TTC549 (cell line): Measurements from ENCODE around the gene AP1S1.
"Not testable (repeated sequence)": the region's sequence is repeated elsewhere in the genome, so short reads cannot be mapped to it uniquely, and the experiment has no call there.

Experiments used
- FAIRE-seq: peaks from 2 replicates; lab custom pipeline; 2012; peaks lifted over from hg19 to GRCh38; lab: Jason Lieb, UNC

AP1S1 gene

GRCh38 chr7:101171442-101171837 is 17.2 kb downstream of the AP1S1 start:
- FAIRE-seq = no peak

DNA sequence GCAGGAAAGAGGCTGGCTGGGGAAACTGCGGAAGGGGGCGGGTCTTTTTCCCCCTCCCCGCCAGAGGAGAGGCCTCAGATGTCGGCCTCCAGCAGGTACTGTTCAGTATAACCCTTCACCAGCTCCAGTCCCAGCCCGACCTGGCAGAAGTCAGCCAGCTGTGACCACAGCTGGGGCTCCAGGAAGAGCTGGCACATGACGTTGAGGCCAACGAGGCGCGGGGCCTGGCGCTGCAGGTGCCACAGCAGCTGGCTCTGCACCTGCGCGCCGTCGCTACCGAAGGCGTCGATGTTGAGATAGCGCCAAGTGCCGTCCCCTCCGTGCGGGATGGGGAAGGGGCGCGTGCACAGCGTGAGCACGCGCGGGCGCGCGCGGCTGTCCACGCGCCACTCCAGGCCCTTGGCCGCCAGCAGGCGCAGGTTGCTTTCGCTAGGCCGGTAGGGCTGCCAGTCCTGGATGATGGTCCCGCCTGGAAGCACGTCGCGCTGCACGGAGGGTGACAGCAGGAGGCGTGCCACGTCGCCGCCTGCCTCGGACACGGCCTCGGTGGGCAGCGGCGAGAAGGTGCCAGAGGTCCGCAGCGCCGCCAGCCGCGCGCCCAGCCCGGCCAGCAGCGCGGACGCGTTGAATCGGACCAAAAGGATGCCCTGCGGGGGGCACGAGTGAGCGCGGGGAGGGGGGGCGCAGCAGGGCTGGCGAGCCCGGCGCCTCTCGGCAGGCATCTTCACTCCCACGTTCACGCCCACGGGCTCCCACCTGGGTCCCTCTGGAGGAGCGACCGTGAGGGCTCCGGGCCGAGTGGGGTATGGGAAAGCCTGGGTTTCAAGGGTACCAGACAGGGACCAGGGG is 18.0 kb downstream of the AP1S1 start:
- FAIRE-seq = no peak

DNA sequence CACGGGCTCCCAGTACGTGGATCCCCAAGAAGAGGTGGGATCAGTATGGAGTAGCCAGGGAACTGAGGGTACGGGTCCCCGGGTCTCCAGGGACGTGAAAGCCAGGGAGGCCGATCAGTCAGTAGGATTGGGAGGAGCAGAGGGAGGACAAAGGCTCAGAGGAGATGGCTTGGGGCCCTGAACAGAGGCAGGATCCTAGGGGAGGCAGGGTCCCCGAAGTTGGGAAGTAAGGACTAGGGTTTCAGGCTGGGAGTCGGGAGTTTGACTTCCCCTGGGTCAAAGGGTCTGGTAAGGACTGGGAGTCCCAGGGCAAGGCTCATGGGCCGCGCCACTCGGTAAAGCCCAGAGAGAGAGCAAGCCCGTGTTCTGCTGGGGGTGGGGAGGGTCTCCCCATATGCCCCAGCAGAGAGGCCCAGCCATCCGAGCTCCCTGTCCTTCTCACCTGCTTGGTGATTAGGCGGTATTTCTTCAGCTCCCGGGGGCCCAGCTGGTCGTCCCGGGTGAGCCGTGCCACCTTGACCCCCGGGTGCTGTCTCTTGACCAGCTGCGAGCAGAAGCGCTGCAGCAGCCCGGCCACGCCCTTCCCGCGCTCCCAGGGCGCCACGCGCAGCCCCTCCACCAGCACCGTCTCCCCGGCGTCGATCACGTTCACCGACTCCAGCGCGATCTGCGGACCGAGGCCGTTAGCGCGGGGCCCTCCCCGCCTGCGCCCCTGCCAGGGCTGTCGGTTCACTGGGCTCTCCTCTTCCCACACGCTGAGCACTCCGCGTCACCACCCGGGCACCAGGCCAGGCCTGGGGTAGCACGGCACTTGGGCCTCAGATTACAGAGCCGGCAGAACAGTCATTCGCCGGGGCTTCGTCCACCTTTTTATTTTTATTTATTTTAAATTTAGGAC is 18.8 kb downstream of the AP1S1 start:
- no peak for FAIRE-seq

GRCh38 chr7:101173752-101174244 is 19.5 kb downstream of the AP1S1 start:
- no peak for FAIRE-seq

GRCh38 chr7:101174322-101174854 is 20.1 kb downstream of the AP1S1 start:
- no peak for FAIRE-seq

- FAIRE-seq = no peak
These were observed 21.4 kb downstream of the AP1S1 start for GRCh38 chr7:101175664-101176063.

GRCh38 chr7:101177644-101178043 is 23.4 kb downstream of the AP1S1 start:
- no peak for FAIRE-seq

DNA sequence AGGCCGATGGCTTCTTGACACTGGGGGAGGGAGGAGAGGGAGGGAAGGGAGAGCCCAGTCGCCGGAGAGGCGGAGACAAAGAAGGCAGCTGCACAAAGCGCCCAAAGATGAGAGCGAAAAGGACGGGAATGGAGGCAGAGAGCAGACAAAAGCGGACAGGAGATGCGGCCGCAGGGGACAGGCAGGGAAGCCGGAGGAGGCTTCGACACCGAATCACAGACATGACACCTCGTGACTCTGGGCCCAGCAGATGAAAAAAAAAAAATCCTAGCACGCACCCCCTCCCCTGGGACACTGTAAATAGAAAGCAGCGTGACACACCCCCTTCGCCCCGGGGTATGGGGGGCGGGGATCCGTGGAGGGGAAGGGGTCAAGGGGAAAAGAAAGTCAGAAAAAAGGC is 24.8 kb downstream of the AP1S1 start:
- FAIRE-seq = no peak

GRCh38 chr7:101179713-101180112 is 25.4 kb downstream of the AP1S1 start:
- FAIRE-seq = no peak

DNA sequence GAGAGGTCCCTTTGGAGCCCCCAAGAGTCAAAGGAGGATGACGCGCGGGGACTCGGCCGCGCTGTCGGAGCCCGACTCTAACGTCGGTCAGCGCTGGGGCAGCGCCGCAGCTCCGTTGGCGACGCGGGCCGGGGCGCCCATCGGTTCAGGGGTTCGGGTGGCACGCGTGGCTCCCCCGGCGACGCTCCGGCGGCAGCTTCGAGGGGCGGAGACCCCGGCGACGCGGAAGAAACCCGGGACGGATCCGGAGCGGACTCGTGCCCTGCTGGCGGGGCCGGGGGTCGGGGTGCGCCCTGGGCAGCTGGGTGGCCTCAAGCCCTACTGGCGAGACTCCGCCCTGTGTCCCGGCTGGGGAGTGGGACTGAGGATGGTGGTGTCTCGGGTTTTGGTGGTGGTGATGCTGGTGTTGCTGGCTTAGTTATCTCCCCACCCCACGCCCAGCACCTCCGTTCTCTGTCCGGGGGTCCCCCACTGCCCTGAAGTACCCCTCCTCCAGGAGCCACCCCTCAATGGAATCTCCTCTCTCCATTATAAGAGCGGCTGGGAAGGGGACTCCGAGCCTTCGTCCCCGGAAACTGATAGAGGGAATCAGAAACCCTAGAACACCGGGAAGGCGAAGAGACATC is 26.0 kb downstream of the AP1S1 start, which contains the start of gene NAT16:
TSS of gene NAT16 (minus strand) at position 164 of the 626 bp plus-strand sequence. CDS start 5,486 bp downstream, outside the sequence.
- no peak for FAIRE-seq

- no peak for FAIRE-seq
These were observed 31.1 kb downstream of the AP1S1 start for GRCh38 chr7:101185258-101185839.

- no peak for FAIRE-seq
These were observed 31.9 kb downstream of the AP1S1 start for GRCh38 chr7:101186194-101186593.

- FAIRE-seq = no peak
These were observed 32.7 kb downstream of the AP1S1 start for GRCh38 chr7:101186844-101187428.

GRCh38 chr7:101189109-101189508 is 34.8 kb downstream of the AP1S1 start:
- no peak for FAIRE-seq

DNA sequence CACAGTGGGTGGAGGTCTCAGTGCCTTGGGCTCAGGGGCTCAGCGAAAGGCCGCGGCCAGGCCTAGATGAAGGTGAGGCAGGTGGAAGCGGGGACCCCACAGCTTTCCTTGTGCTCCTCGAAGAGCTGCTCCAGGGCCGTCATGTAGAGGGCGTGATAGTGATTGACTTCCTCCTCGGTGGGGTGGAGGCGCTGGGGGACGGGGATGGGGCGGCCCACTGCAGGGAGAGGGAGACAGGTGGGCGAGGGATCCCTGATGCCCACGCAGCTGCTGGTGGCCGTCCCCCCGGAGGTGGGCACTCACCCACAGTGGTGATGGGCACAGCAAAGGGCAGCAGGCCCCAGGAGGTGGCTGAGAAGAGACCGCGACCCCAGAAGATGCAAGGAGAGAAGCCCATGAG is 41.6 kb downstream of the AP1S1 start:
- FAIRE-seq = no peak

- no peak for FAIRE-seq
These were observed 43.7 kb downstream of the AP1S1 start for GRCh38 chr7:101197991-101198390.

DNA sequence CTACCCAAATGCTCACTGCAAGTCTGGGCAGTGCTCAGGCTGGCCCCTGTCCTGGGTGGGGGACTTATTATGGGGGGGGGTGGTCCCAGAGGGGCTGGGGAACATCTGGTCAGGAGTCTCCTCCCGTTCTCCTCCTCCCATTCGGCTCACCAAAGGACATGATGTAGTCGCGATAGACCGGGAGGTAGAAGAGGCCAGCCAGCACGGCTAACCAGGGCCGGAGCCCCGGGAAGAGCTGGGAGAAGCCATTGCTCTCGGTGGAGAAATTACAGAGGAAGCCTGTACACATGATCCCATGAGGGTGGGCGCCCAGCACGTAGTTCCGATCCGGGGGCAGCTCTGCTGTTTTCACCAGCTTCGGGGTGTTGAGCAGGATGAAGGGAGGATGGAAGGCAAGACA is 44.2 kb downstream of the AP1S1 start:
- FAIRE-seq = no peak

DNA sequence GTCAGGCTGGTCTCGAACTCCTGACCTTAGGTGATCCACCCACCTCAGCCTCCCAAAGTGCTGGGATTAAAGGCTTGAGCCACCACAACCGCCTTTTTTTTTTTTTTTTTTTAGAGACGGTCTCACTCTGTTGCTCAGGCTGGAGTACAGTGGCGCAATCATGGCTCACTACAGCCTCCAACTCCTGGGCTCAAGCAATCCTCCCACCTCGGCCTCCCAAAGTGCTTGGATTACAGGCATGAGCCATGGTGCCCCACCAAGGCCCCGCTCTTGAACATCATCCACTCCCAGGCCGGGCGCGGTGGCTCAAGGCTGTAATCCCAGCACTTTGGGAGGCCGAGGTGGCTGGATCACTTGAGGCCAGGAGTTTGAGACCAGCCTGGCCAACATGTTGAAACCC is 45.2 kb downstream of the AP1S1 start:
- FAIRE-seq = not testable (repeated sequence)

- FAIRE-seq = no peak
These were observed 46.2 kb downstream of the AP1S1 start for GRCh38 chr7:101200504-101200861.

DNA sequence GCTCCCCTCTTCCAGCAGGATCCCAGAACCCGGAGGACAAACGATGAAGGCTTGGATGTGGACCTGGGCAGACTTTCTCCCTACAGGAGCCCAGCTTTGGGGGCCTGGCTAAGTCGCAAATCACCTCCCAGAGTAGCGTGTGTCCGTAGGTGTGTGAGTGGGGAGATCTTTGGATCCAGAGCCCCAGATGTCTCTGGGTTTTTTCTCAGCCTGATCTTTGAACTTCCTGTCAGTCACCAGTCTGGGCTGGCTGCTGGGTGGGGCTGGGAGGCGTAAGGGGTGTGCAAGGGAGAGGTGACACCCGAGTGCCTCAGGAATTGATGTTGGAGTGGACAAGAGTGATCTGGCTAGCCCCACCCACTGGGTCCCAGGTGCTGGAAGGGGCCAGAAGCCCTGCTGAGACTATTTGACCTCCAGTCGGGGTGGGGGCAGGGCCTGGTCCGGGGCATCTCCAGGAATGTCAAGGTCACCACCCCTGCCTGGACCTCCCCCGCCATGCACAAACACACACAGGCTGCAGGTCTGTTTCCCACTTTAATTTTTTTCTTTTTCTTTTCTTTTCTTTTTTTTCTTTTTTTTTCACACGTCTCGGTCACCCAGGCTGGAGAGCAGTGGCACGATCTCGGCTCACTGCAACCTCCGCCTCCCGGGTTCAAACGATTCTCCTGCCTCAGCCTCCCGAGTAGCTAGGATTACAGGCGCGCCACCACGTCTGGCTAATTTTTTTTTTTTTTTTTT is 46.8 kb downstream of the AP1S1 start, which contains the start of gene MOGAT3:
TSS of gene MOGAT3 (minus strand) at position 175 of the 738 bp plus-strand sequence. CDS start 182 bp downstream, outside the sequence.
- FAIRE-seq = no peak
